NCI-H524 (cell line): ENCODE results near the gene SLFN11.
"Not testable (repeated sequence)": the region's sequence is repeated elsewhere in the genome, so short reads cannot be mapped to it uniquely, and the experiment has no call there.

ENCODE experiments used
- DNase-seq, 2 experiments: peaks; one replicate each; lab custom pipeline; 2025; lab: John Stamatoyannopoulos, UW

SLFN11 gene

GRCh38 chr17:35359398-35359797, 14.0 kb downstream of the SLFN11 start:
- no peak for DNase-seq

- no peak for DNase-seq
Measured at GRCh38 chr17:35352284-35352683, 21.1 kb downstream of the SLFN11 start.

- no peak for DNase-seq
Measured at GRCh38 chr17:35350493-35350892, 22.9 kb downstream of the SLFN11 start.

GRCh38 chr17:35345926-35346771, 27.3 kb downstream of the SLFN11 start:
- no peak for DNase-seq

- no peak for DNase-seq
Measured at GRCh38 chr17:35345445-35345925, 27.9 kb downstream of the SLFN11 start.

- DNase-seq, result no peak
Measured at GRCh38 chr17:35344262-35344661, 29.2 kb downstream of the SLFN11 start.

- no peak for DNase-seq
Measured at GRCh38 chr17:35342276-35342675, 31.1 kb downstream of the SLFN11 start.

- DNase-seq, result no peak
Measured at GRCh38 chr17:35341411-35341992, 31.9 kb downstream of the SLFN11 start.

GRCh38 chr17:35338230-35338629, 35.2 kb downstream of the SLFN11 start:
- DNase-seq, result no peak

GRCh38 chr17:35337364-35337763, 36.1 kb downstream of the SLFN11 start:
- DNase-seq, result no peak

- DNase-seq, result not testable (repeated sequence)
Measured at GRCh38 chr17:35333578-35333977, 39.8 kb downstream of the SLFN11 start.

- DNase-seq, result no peak
Measured at GRCh38 chr17:35322749-35323148, 50.7 kb downstream of the SLFN11 start.

GRCh38 chr17:35315971-35316370, 57.5 kb downstream of the SLFN11 start:
- DNase-seq, result no peak

- DNase-seq, result no peak
Measured at GRCh38 chr17:35315283-35315682, 58.1 kb downstream of the SLFN11 start.

- DNase-seq, result no peak
Measured at GRCh38 chr17:35314415-35315216, 58.8 kb downstream of the SLFN11 start.

- no peak for DNase-seq
Measured at GRCh38 chr17:35313875-35314409, 59.5 kb downstream of the SLFN11 start.

- DNase-seq, result peak in 1 of 2 experiments; percentile 39
Measured at GRCh38 chr17:35312790-35313711, 60.4 kb downstream of the SLFN11 start.

- DNase-seq, result no peak
Measured at GRCh38 chr17:35312346-35312745, 61.1 kb downstream of the SLFN11 start.

- DNase-seq, result not testable (repeated sequence)
Measured at GRCh38 chr17:35309345-35309744, 64.1 kb downstream of the SLFN11 start.
